ENCODE results near the gene ZNF592. TPM values are rescaled to one million over a fixed set of nuclear protein-coding genes. Genes with fewer than 3 reads are reported as not detected.

ZNF592 gene
- total and polyA plus RNA-seq, 2 donors (not counting 3 experiments of a cell fraction or from before 2014, with no cell fraction given): 12.3 to 21.1 TPM

DNA sequence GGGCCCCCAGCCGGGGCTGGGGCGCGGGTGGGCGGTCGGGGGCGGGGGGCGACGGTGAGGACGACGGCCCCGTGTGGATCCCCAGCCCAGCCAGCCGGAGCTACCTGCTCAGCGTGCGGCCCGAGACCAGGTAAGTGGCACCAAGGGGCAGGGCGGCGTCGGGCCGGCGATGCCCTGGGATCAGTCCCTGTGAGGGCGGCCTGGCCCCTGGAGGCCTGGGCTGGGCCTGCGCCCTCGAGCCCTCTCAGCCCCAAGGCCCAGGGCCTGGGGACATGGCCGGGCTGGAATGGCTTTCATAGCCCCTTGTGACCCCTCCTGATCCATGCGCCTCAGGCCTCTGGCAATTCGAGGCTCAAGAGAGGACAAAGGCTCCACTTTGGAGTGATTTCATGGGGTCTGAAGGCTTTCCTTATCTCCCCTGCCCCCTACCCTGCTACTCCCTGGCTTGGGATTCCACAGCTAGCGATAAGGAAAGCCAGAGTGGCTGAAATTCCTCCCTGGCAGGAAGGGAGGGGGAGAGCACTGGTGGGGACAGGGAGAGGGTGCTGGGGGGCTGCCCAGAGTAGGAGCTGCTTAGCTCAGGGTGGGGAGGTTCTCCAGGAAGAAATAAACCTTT lies 69.2 kb downstream of the ZNF592 start:
- H3K27ac ChIP-seq (ENCODE audit: insufficient read depth, low read depth, low read length): peak overlapping the region; percentile 88

More for the DNA sequence above, 69.2 kb downstream of the ZNF592 start:
- Histone ChIP-seq H3K9ac (replicated peaks; ENCODE audit: extremely low read depth, insufficient read depth, low read length) (peak overlapping the region; percentile 87), H3K79me2 (ENCODE audit: control insufficient read depth, insufficient read depth, low read length) (peaks cover 20% of the 10 kb centered on the region), H3K4me2 (ENCODE audit: insufficient read depth, low read length) (peak overlapping the region; percentile 26), H3K27me3 (ENCODE audit: control insufficient read depth in 2 of 2, insufficient read depth in 2 of 2, low read length in 2 of 2) (no peaks in the 10 kb centered on the region), H3K4me1 (ENCODE audit: control insufficient read depth, extremely low read depth, insufficient read depth, low read length) (peaks cover 42% of the 10 kb centered on the region), H3K4me3 (replicated peaks in 1 of 3; ENCODE audit: insufficient read depth in 1 of 3, low read depth in 1 of 3, low read length in 3 of 3) (peak overlapping the region; percentile 0 to 58 (median 57)), H4K20me1 (replicated peaks; ENCODE audit: control insufficient read depth, extremely low read depth, insufficient read depth, low read length) (no peaks in the 10 kb centered on the region), H3K9me1 (replicated peaks; ENCODE audit: control insufficient read depth, extremely low read depth, insufficient read depth, low read length) (no peaks in the 10 kb centered on the region), H3K9me3 (replicated peaks; ENCODE audit: control insufficient read depth, insufficient read depth, low read length) (no peaks in the 10 kb centered on the region), H3K36me3 (ENCODE audit: control insufficient read depth in 2 of 2, extremely low read depth in 1 of 2, insufficient read depth in 2 of 2, low read length in 2 of 2) (no peaks in the 10 kb centered on the region), H2AFZ (ENCODE audit: low read depth, low read length) (peak overlapping the region; percentile 12)
- CTCF ChIA-PET: interaction anchor here (0.8 to 2.5 kb wide), 10 partner anchors 8 to 162 kb away, joined by 3 to 10 read pairs (median 4); partner anchors contain the start of gene SEC11A
- FAIRE-seq (peak; percentile 28), DNase-seq (ENCODE audit: low read depth, low spot score) (peak; percentile 50)
- POLR2A ChIA-PET: no interaction called here
- no peak for TF ChIP-seq FOS (IDR thresholded peaks at IDR 0.05; ENCODE audit: borderline replicate concordance, insufficient read depth, low read length)
- TF ChIP-seq, protein P1, sequence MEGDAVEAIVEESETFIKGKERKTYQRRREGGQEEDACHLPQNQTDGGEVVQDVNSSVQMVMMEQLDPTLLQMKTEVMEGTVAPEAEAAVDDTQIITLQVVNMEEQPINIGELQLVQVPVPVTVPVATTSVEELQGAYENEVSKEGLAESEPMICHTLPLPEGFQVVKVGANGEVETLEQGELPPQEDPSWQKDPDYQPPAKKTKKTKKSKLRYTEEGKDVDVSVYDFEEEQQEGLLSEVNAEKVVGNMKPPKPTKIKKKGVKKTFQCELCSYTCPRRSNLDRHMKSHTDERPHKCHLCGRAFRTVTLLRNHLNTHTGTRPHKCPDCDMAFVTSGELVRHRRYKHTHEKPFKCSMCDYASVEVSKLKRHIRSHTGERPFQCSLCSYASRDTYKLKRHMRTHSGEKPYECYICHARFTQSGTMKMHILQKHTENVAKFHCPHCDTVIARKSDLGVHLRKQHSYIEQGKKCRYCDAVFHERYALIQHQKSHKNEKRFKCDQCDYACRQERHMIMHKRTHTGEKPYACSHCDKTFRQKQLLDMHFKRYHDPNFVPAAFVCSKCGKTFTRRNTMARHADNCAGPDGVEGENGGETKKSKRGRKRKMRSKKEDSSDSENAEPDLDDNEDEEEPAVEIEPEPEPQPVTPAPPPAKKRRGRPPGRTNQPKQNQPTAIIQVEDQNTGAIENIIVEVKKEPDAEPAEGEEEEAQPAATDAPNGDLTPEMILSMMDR (IDR thresholded peaks at IDR 0.05; ENCODE audit: extremely low read depth in 1 of 2, insufficient read depth in 1 of 2, low read depth in 1 of 2, low read length in 2 of 2): peak in 1 of 2 donors; percentile 22
- TSS peak; percentile 99 for BruUV-seq (replicated peaks)
- dilution Hi-C loops (cut with MboI; ENCODE audit: extremely low pct_ligation_motif_present, low sequenced_read_pairs) (no loop called here), intact Hi-C loops (cut with micrococcal nuclease) (loop anchor here (1.0 to 2.0 kb wide), 6 partner anchors 70 to 230 kb away; partner anchors contain the start of genes SEC11A and WDR73)
